ENCODE data around the gene TRHDE. TPM values are rescaled to one million over a fixed set of nuclear protein-coding genes. Genes with fewer than 3 reads are reported as not detected.

TRHDE gene
- total RNA-seq, 1 donor = 33.7 TPM

- no peak overlapping the region for H3K4me3 ChIP-seq (ENCODE audit: low read depth, low read length)
- TF ChIP-seq CTCF (IDR thresholded peaks at IDR 0.05; ENCODE audit: insufficient read depth, low read depth, low read length) = no peak
Measured at GRCh38 chr12:72673853-72674252, 401.7 kb downstream of the TRHDE start.

GRCh38 chr12:72676556-72676955 lies 404.4 kb downstream of the TRHDE start:
- no peak for TF ChIP-seq CTCF (IDR thresholded peaks at IDR 0.05; ENCODE audit: insufficient read depth, low read depth, low read length)
- no peak for DNase-seq (ENCODE audit: low read depth)
- H3K4me3 ChIP-seq (ENCODE audit: low read depth, low read length) = no peak overlapping the region

More at GRCh38 chr12:72673853-72674252, 401.7 kb downstream of the TRHDE start:
- no peak for DNase-seq (ENCODE audit: low read depth)

GRCh38 chr12:72677139-72677538 lies 405.0 kb downstream of the TRHDE start:
- TF ChIP-seq CTCF (IDR thresholded peaks at IDR 0.05; ENCODE audit: insufficient read depth, low read depth, low read length) = no peak
- no peak for DNase-seq (ENCODE audit: low read depth)
- H3K4me3 ChIP-seq (ENCODE audit: low read depth, low read length) = no peak overlapping the region

- no peak overlapping the region for H3K4me3 ChIP-seq (ENCODE audit: low read depth, low read length)
- no peak for TF ChIP-seq CTCF (IDR thresholded peaks at IDR 0.05; ENCODE audit: insufficient read depth, low read depth, low read length)
- DNase-seq (ENCODE audit: low read depth) = no peak
Measured at GRCh38 chr12:72677846-72678245, 405.7 kb downstream of the TRHDE start.

- no peak for DNase-seq (ENCODE audit: low read depth)
- no peak for TF ChIP-seq CTCF (IDR thresholded peaks at IDR 0.05; ENCODE audit: insufficient read depth, low read depth, low read length)
- H3K4me3 ChIP-seq (ENCODE audit: low read depth, low read length) = no peak overlapping the region
Measured at GRCh38 chr12:72679147-72679757, 407.1 kb downstream of the TRHDE start.

- TF ChIP-seq CTCF (IDR thresholded peaks at IDR 0.05; ENCODE audit: insufficient read depth, low read depth, low read length) = no peak
- no peak overlapping the region for H3K4me3 ChIP-seq (ENCODE audit: low read depth, low read length)
- no peak for DNase-seq (ENCODE audit: low read depth)
Measured at GRCh38 chr12:72681028-72681427, 408.9 kb downstream of the TRHDE start.

GRCh38 chr12:72684491-72684890 lies 412.3 kb downstream of the TRHDE start:
- no peak for DNase-seq (ENCODE audit: low read depth)
- TF ChIP-seq CTCF (IDR thresholded peaks at IDR 0.05; ENCODE audit: insufficient read depth, low read depth, low read length) = no peak
- no peak overlapping the region for H3K4me3 ChIP-seq (ENCODE audit: low read depth, low read length)

All from fibroblast of villous mesenchyme (primary cell).